ENCODE results near the gene RAB9A. TPM values are rescaled to one million over a fixed set of nuclear protein-coding genes. Genes with fewer than 3 reads are reported as not detected.
A peak's percentile ranks its signal among the peaks of the same experiment; 100 is the strongest.
"Not testable (repeated sequence)": the region's sequence is repeated elsewhere in the genome, so short reads cannot be mapped to it uniquely, and the experiment has no call there.

The RAB9A gene
- total and polyA plus RNA-seq, 3 donors from 2014 or later: 12.9 to 13.2 (median 13.1) TPM

- Histone ChIP-seq H3K27ac (no peak overlapping the region), H3K27me3 (no peaks in the 10 kb centered on the region), H3K4me1 (no peaks in the 10 kb centered on the region), H3K36me3 (ENCODE audit: low read depth, missing control alignments) (no peaks in the 10 kb centered on the region), H3K9me3 (no peaks in the 10 kb centered on the region), H3K4me3 (no peak overlapping the region)
- WGBS, 2 donors: 70 to 78% methylated on average over 3 of the region's 3 CpGs
- intact Hi-C loops (cut with DNase I; ENCODE audit: low total_unique reads): no loop called here
- TF ChIP-seq CTCF (IDR thresholded peaks at IDR 0.05) (no peak), POLR2A (IDR thresholded peaks at IDR 0.05) (no peak)
- DNase-seq: peak; percentile 71
Observed at GRCh38 chrX:13666836-13667235, 22.1 kb upstream of the RAB9A start.

GRCh38 chrX:13667919-13668318, 21.0 kb upstream of the RAB9A start:
- Histone ChIP-seq H3K27ac (no peak overlapping the region), H3K9me3 (no peaks in the 10 kb centered on the region), H3K4me3 (no peak overlapping the region), H3K27me3 (no peaks in the 10 kb centered on the region), H3K4me1 (no peaks in the 10 kb centered on the region), H3K36me3 (ENCODE audit: low read depth, missing control alignments) (no peaks in the 10 kb centered on the region)
- DNase-seq: no peak
- TF ChIP-seq CTCF (IDR thresholded peaks at IDR 0.05) (no peak), POLR2A (IDR thresholded peaks at IDR 0.05) (no peak)
- intact Hi-C loops (cut with DNase I; ENCODE audit: low total_unique reads): no loop called here

GRCh38 chrX:13669246-13669737, 19.6 kb upstream of the RAB9A start:
- WGBS, 2 donors: 32 to 41% methylated on average over 6 to 9 of the region's 9 CpGs
- H3K4me3 ChIP-seq: no peak overlapping the region

GRCh38 chrX:13669755-13670154, 19.2 kb upstream of the RAB9A start:
- 87 to 91% methylated on average over 8 of the region's 8 CpGs for WGBS, 2 donors
- H3K4me3 ChIP-seq; H3K36me3 ChIP-seq (ENCODE audit: low read depth, missing control alignments); H3K27me3 ChIP-seq; DNase-seq; H3K27ac ChIP-seq; intact Hi-C loops (cut with DNase I; ENCODE audit: low total_unique reads); H3K9me3 ChIP-seq; H3K4me1 ChIP-seq: not testable (repeated sequence)

More at GRCh38 chrX:13669246-13669737, 19.6 kb upstream of the RAB9A start:
- Histone ChIP-seq H3K27me3 (no peaks in the 10 kb centered on the region), H3K27ac (no peak overlapping the region), H3K9me3 (no peaks in the 10 kb centered on the region), H3K36me3 (ENCODE audit: low read depth, missing control alignments) (no peaks in the 10 kb centered on the region), H3K4me1 (no peaks in the 10 kb centered on the region)
- intact Hi-C loops (cut with DNase I; ENCODE audit: low total_unique reads): no loop called here
- TF ChIP-seq POLR2A (IDR thresholded peaks at IDR 0.05) (no peak), CTCF (IDR thresholded peaks at IDR 0.05) (no peak)
- peak; percentile 48 for DNase-seq

GRCh38 chrX:13670197-13670596, 18.7 kb upstream of the RAB9A start:
- Histone ChIP-seq H3K4me1 (no peaks in the 10 kb centered on the region), H3K27me3 (no peaks in the 10 kb centered on the region), H3K4me3 (no peak overlapping the region), H3K27ac (no peak overlapping the region), H3K36me3 (ENCODE audit: low read depth, missing control alignments) (no peaks in the 10 kb centered on the region), H3K9me3 (no peaks in the 10 kb centered on the region)
- intact Hi-C loops (cut with DNase I; ENCODE audit: low total_unique reads): no loop called here
- no peak for DNase-seq
- TF ChIP-seq POLR2A (IDR thresholded peaks at IDR 0.05) (no peak), CTCF (IDR thresholded peaks at IDR 0.05) (no peak)
- WGBS, 2 donors: 93 to 97% methylated on average over 5 of the region's 5 CpGs

All from testis (tissue), 3 donors.